AG09309 (cell line): ENCODE results near the gene PRELP.

Experiments used
- DNase-seq: peaks from one replicate; pipeline ENCODE4 v3.0.0-alpha.2; 2010; ENCODE audit warnings: low read depth
- H3K4me3 ChIP-seq: 2 replicates; pipeline ENCODE4 v1.5.1; 2011; ENCODE audit warnings: mild to moderate bottlenecking, low read depth, low read length, moderate library complexity; ENCODE audit not compliant: control insufficient read depth
- CTCF ChIP-seq: IDR thresholded peaks from 2 replicates; pipeline ENCODE4 v1.5.1; 2011; ENCODE audit warnings: mild to moderate bottlenecking, low read depth, low read length, inconsistent platforms; ENCODE audit not compliant: insufficient read depth, control insufficient read depth; ENCODE audit errors: missing control alignments

PRELP gene

GRCh38 chr1:203461717-203462116 lies 13.9 kb upstream of the PRELP start:
- TF ChIP-seq CTCF, result no peak
- DNase-seq, result no peak
- no peak overlapping the region for H3K4me3 ChIP-seq

- TF ChIP-seq CTCF, result no peak
- H3K4me3 ChIP-seq, result no peak overlapping the region
- no peak for DNase-seq
Observed at GRCh38 chr1:203462143-203462542, 13.5 kb upstream of the PRELP start.

GRCh38 chr1:203462878-203463277 lies 12.7 kb upstream of the PRELP start:
- TF ChIP-seq CTCF, result no peak
- no peak overlapping the region for H3K4me3 ChIP-seq
- DNase-seq, result peak; percentile 82

- TF ChIP-seq CTCF, result peak; percentile 29
- no peak overlapping the region for H3K4me3 ChIP-seq
- no peak for DNase-seq
Observed at GRCh38 chr1:203463469-203464062, 12.0 kb upstream of the PRELP start.

- no peak for TF ChIP-seq CTCF
- no peak overlapping the region for H3K4me3 ChIP-seq
Observed at GRCh38 chr1:203464226-203464625, 11.4 kb upstream of the PRELP start.

GRCh38 chr1:203464743-203465142 lies 10.9 kb upstream of the PRELP start:
- no peak for DNase-seq
- no peak for TF ChIP-seq CTCF
- no peak overlapping the region for H3K4me3 ChIP-seq

More at GRCh38 chr1:203464226-203464625, 11.4 kb upstream of the PRELP start:
- DNase-seq, result no peak
